Measurements from ENCODE around the gene MAML3. TPM values are rescaled to one million over a fixed set of nuclear protein-coding genes. Genes with fewer than 3 reads are reported as not detected.

MAML3 gene
- total RNA-seq, 1 experiment from 2014 or later, result 12.1 TPM

DNA sequence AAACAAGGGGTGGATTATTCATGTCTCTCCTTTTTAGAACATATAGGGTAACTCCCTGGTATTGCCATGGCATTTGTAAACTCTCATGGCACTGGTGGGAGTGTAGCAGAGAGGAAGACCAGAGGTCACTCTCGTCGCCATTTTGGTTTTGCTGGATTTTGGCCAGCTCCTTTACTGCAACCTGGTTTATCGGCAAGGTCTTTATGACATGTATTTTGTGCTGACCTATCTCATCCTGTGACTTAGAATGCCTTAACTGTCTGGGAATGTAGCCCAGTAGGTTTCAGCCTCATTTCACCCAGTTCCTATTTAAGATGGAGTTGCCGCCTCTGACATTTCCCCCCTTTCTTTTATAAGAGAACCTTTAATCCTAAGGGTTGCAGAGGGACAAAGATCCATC is 442.5 kb downstream of the MAML3 start:
- Mint-ChIP-seq H3K27ac (ENCODE audit: unreplicated experiment) (no peak overlapping the region), H3K4me3 (ENCODE audit: unreplicated experiment) (no peak overlapping the region), H3K4me1 (ENCODE audit: low read depth, unreplicated experiment) (no peaks in the 10 kb centered on the region), H3K27me3 (ENCODE audit: insufficient read depth, unreplicated experiment) (no peaks in the 10 kb centered on the region), H3K36me3 (ENCODE audit: insufficient read depth, unreplicated experiment) (peaks cover 54% of the 10 kb centered on the region), H3K9me3 (ENCODE audit: unreplicated experiment) (no peaks in the 10 kb centered on the region)
- BruUV-seq (replicated peaks), result no TSS peak
- TF ChIP-seq, protein P1, sequence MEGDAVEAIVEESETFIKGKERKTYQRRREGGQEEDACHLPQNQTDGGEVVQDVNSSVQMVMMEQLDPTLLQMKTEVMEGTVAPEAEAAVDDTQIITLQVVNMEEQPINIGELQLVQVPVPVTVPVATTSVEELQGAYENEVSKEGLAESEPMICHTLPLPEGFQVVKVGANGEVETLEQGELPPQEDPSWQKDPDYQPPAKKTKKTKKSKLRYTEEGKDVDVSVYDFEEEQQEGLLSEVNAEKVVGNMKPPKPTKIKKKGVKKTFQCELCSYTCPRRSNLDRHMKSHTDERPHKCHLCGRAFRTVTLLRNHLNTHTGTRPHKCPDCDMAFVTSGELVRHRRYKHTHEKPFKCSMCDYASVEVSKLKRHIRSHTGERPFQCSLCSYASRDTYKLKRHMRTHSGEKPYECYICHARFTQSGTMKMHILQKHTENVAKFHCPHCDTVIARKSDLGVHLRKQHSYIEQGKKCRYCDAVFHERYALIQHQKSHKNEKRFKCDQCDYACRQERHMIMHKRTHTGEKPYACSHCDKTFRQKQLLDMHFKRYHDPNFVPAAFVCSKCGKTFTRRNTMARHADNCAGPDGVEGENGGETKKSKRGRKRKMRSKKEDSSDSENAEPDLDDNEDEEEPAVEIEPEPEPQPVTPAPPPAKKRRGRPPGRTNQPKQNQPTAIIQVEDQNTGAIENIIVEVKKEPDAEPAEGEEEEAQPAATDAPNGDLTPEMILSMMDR (IDR thresholded peaks at IDR 0.05; ENCODE audit: insufficient read depth in 1 of 2, low read depth in 1 of 2, low read length in 1 of 2, severe bottlenecking in 1 of 2, unreplicated experiment in 1 of 2), result no peak
- Histone ChIP-seq H3K36me3 (ENCODE audit: control insufficient read depth, insufficient read depth, low read length) (no peaks in the 10 kb centered on the region; the same call in 1 of the 2 replicates), H3K27me3 (replicated peaks; ENCODE audit: control insufficient read depth, insufficient read depth, low read length) (no peaks in the 10 kb centered on the region), H3K4me1 (peaks cover 18% of the 10 kb centered on the region), H3K9me3 (no peaks in the 10 kb centered on the region), H3K4me3 (ENCODE audit: low read depth, low read length) (no peak overlapping the region)
- ChIA-PET CTCF (no interaction called here), POLR2A (interaction anchor here (0.9 kb wide), 1 partner anchor 12 kb away, joined by 3 read pairs; no protein-coding TSS in a partner anchor)
- intact Hi-C loops (cut with micrococcal nuclease; ENCODE audit: unreplicated experiment), result no loop called here
- no peak for DNase-seq

- Histone ChIP-seq H3K4me3 (ENCODE audit: low read depth, low read length) (no peak overlapping the region), H3K36me3 (ENCODE audit: control insufficient read depth, insufficient read depth, low read length) (no peaks in the 10 kb centered on the region; the same call in 1 of the 2 replicates), H3K4me1 (peaks cover 4% of the 10 kb centered on the region; the same call in 1 of the 2 replicates), H3K27me3 (replicated peaks; ENCODE audit: control insufficient read depth, insufficient read depth, low read length) (no peaks in the 10 kb centered on the region), H3K9me3 (no peaks in the 10 kb centered on the region)
- no peak overlapping the region for H3K4me3 Mint-ChIP-seq (ENCODE audit: unreplicated experiment)
- ChIA-PET CTCF (interaction anchor here (0.8 kb wide), 1 partner anchor 11 kb away, joined by 3 read pairs; no protein-coding TSS in a partner anchor), POLR2A (no interaction called here)
- no peaks in the 10 kb centered on the region for H3K4me1 Mint-ChIP-seq (ENCODE audit: low read depth, unreplicated experiment)
- H3K27ac Mint-ChIP-seq (ENCODE audit: unreplicated experiment), result no peak overlapping the region
- peaks cover 63% of the 10 kb centered on the region for H3K36me3 Mint-ChIP-seq (ENCODE audit: insufficient read depth, unreplicated experiment)
- TF ChIP-seq, protein P1 (IDR thresholded peaks at IDR 0.05; ENCODE audit: insufficient read depth in 1 of 2, low read depth in 1 of 2, low read length in 1 of 2, severe bottlenecking in 1 of 2, unreplicated experiment in 1 of 2), result no peak
- intact Hi-C loops (cut with micrococcal nuclease; ENCODE audit: unreplicated experiment), result no loop called here
- no peaks in the 10 kb centered on the region for H3K9me3 Mint-ChIP-seq (ENCODE audit: unreplicated experiment)
- BruUV-seq (replicated peaks), result no TSS peak
- H3K27me3 Mint-ChIP-seq (ENCODE audit: insufficient read depth, unreplicated experiment), result no peaks in the 10 kb centered on the region
- DNase-seq, result no peak
Measured at GRCh38 chr4:139710073-139710472, 443.9 kb downstream of the MAML3 start.

- no peak for DNase-seq
Measured at GRCh38 chr4:139709660-139710059, 444.3 kb downstream of the MAML3 start.

More at GRCh38 chr4:139709660-139710059, 444.3 kb downstream of the MAML3 start:
- Mint-ChIP-seq H3K36me3 (ENCODE audit: insufficient read depth, unreplicated experiment) (peaks cover 65% of the 10 kb centered on the region), H3K27ac (ENCODE audit: unreplicated experiment) (no peak overlapping the region), H3K27me3 (ENCODE audit: insufficient read depth, unreplicated experiment) (no peaks in the 10 kb centered on the region), H3K4me3 (ENCODE audit: unreplicated experiment) (no peak overlapping the region), H3K9me3 (ENCODE audit: unreplicated experiment) (no peaks in the 10 kb centered on the region), H3K4me1 (ENCODE audit: low read depth, unreplicated experiment) (no peaks in the 10 kb centered on the region)
- H3K36me3 ChIP-seq (ENCODE audit: control insufficient read depth, insufficient read depth, low read length), result no peaks in the 10 kb centered on the region; the same call in 1 of the 2 replicates
- ChIA-PET POLR2A (no interaction called here), CTCF (interaction anchor here (0.8 kb wide), 1 partner anchor 11 kb away, joined by 3 read pairs; no protein-coding TSS in a partner anchor)
- no peaks in the 10 kb centered on the region for H3K27me3 ChIP-seq (replicated peaks; ENCODE audit: control insufficient read depth, insufficient read depth, low read length)
- no peaks in the 10 kb centered on the region for H3K9me3 ChIP-seq
- H3K4me1 ChIP-seq, result no peaks in the 10 kb centered on the region
- TF ChIP-seq, protein P1 (IDR thresholded peaks at IDR 0.05; ENCODE audit: insufficient read depth in 1 of 2, low read depth in 1 of 2, low read length in 1 of 2, severe bottlenecking in 1 of 2, unreplicated experiment in 1 of 2), result no peak
- intact Hi-C loops (cut with micrococcal nuclease; ENCODE audit: unreplicated experiment), result no loop called here
- BruUV-seq (replicated peaks), result no TSS peak
- H3K4me3 ChIP-seq (ENCODE audit: low read depth, low read length), result no peak overlapping the region

All from Caco-2 (cell line).